Globus pallidus (tissue), 1 donor: ENCODE measurements around the gene BOD1L1.

Source experiments
- DNase-seq: peaks from one replicate; pipeline ENCODE4 v3.0.0-alpha.2; 2015; ENCODE audit warnings: low spot score

BOD1L1 gene

DNA sequence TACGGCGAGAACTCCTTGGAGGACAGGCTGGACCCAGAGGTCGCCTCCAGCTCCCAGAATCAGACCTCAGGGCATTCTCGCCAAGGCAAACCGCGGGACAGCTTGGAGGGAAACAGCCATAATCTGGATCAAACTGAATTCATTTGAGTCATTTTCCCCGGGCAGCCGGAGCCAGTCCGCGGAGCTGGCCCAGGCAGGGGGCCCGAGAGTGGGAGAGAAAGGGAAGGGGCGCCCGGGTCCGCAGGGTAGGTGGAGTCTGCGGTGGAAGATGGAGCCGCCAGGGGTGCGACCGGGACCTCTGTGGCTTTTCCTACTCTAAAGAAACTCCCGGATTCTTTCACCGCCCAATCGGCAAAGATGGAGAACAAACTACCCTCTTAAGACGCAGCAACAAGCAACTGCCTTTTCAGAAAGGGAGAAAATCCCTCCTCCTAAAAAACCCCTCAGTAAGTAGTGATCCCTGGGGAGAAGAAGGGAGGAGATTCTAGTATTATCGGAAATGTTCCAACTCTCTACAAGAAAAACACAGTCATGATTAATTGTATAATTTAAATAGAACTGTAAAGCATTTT, 88.4 kb downstream of the BOD1L1 start:
- no peak for DNase-seq

DNA sequence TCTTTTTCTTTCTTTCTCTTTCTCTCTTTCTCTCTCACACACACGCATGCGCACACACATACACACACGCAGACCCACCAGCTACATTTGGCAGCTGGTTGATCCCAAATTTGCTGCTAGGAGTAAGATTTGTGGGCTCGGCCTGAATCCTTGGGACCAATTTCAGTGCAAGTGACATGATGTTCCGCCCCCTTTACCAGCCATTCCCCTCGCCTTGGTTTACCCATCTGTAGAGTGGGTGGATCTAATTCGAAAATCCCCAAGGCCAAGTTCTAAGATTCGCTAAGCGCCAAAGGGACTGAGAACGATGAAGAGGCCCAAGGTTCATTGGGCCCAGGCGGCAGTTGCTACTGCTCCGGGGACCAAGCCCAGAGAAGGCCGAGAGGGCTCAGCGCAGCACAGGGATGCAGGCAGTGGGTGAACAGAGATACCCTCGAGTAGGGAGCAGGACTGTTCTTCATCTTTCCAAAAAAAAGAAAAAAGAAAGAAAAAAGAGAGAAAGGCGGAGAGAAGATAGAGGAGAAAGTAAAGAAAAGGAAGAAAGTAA, 89.0 kb downstream of the BOD1L1 start:
- no peak for DNase-seq

DNA sequence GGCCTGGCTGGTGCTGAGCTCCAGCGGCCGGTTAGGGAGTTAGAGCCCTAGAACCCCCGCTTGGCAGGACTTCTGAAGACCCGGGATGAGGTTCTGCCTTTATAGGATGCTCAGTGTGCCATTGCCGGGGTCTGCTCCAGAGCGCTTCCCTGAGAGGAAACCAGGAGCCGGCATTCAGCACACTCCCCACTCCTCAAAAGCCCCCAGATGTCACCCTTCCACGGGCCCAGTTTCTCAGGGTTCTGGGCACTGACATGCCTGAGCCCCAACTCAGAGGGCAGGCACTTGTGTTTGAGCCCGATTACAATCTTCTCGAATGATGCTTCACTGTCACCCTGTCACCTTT, 89.7 kb downstream of the BOD1L1 start:
- no peak for DNase-seq

DNA sequence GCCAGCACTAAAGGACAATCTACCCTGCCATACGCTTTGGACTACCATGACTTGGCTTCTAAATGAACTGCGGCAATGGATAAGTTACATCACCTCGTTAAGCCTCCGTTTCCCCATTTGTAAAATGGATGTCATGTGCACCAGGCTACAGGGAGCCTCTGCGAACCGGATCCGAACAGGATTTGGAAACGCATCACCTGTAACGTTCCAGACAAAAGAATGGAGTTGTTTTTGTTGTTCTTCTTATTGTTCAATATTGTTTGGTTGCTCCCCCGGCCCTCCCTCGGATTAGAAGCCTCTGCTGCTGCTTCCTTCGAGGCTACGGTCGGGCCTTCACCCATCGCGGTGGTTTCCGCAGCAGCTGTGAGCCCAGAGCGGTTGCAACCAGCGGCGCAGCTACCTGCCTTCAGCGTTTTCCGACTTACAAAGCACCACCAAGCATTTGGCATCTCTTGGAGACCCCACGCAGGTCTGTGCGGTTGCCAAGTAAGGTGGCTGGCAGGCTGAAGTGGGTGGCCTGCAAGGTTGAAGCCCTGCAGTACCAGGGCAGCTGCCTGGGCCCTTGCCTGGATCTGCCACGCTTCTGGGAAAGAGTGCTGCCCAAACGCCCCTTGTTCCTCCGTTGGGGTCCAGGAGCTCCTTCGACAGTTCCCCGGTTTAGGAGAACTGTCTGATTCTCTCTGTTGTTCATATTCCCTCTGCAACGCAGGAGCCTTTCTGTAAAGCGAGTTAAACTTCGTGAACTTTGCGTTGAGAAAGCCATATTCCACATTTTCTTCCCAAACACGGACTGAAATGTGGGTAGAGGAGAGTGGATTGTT, 90.3 kb downstream of the BOD1L1 start:
- no peak for DNase-seq

DNA sequence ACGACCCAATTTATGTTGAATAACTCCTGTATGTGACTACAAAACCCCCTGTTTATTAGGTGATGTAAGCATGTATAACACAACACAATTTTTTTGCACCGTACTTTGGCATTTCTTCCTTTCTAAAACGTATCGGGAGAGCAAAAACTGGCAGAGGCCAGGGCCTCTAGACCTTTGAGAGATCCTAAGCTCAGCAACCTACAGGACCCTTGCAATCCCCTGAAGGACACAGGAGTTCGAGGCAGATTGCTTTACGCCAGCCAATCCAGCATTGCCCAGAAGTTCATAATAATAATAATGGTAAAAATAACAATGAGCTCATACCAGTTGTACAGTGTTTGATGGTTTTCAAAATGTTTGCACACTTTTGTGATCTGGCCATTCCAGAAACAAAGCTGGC, 90.9 kb downstream of the BOD1L1 start:
- no peak for DNase-seq

DNA sequence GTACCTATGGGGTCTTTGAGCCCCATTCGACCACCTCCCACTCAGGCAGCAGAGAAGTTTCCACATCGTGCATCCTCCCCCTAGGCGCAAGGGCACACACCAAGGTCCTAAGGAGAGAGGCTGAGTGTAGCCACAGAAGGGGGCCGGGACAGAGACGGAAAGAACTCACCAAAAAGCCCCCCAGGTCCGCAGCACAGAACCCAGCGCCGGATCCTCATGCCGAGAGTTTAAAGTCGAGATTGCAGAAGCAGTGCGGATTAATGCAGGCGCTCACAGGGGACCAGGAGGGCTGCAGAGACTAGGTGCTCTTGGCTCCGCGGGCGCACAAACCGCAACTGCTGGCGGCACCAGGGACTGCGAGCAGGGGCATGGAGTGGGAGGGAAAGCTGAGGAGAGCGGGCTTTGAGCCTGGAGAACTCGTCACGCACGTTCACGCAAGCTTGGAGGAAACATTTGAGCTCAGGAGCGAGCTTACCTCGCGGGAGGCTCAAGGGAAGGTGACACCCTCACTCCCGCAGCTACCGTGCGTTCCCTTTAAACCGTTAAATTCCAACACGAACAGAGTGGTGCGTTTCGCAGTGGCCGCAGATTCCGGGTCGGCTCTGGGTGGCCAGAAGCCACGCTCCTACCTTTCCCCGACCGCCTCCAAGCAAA, 91.7 kb downstream of the BOD1L1 start:
- DNase-seq: no peak

DNA sequence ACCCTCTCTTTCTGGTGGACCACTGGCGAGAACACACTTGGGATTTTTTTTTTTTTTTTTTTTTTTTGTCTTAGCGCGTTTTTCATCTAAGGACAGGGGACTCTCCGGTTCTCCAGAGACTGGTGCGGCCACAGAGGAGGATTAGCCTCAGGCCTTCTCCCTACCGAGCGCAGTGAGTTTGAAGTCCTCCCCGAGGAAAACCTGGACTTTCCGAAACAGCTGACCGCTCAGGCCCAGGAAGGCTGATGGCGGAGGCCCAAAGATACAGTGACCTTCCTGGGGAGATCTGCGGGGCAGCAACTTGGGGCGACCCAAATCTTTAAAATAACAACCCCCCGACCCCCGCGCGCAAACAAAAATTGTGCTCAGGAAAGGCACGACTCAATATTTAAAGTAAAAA, 92.4 kb downstream of the BOD1L1 start:
- no peak for DNase-seq

DNA sequence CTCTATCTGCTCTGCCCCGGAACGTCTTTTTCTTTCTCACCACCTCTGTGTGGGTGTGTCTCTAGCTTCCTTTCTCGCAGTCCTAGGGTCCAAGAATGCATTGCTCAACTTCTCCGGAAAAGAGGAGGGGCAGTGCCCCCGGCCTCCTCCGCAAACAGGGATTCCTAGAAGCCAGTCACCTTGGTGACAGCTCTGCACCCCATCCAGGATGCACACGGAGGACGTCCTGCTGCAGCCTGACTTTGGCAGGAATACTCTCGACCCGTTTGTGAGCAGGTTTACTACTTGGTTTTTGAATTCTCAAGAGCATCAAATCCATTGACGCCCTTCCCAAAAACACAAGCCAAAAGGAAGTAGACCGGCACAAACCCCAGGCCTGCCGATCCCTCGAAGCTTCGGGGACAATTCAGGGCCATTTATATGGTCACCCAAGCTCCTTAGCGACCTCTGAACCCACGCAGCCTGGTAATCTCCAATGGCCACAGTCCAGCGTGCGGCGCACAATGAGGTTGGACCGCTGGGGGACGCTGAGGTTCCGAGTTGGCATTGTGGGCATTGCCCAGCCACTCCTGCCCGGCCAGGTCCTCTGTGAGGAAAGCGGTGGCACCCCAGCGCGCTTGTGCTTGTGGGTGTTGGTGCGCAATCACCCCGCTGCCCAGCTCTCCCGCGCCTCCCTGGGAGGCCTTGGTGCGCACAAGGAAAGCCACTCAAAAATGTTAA, 93.0 kb downstream of the BOD1L1 start:
- no peak for DNase-seq

DNA sequence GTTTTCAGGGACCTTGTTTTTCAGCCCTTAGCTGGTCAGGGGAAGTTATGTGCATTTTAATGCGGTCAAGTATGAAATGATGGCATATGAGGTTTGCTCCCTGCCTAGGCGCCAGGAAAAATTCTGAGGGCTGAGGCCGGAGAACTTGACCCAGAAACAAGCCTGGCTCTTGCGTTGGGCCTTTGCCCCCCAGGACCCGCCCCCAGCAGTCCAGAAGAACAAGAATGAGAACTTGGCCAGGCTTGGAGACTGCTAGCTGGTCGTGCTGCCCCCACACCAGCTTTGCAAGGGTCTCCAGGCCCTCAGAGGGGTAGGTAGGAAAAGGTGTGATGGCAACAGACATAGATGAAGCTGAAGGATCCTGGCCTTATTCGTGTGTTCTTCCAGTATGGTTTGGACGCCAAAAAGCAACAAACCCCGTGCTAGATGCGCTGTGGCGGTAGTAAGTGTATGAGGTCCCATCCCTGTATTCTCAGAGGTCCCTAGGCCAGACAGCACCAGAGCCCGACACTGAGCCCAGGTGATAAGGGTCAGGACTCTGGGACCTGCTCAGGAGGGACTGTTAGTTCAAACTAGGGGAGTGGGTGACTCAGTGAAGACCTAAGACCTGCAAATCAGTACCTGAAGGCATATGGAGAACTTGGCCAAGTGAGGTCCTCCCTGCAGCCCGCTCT, 93.7 kb downstream of the BOD1L1 start:
- DNase-seq: no peak

DNA sequence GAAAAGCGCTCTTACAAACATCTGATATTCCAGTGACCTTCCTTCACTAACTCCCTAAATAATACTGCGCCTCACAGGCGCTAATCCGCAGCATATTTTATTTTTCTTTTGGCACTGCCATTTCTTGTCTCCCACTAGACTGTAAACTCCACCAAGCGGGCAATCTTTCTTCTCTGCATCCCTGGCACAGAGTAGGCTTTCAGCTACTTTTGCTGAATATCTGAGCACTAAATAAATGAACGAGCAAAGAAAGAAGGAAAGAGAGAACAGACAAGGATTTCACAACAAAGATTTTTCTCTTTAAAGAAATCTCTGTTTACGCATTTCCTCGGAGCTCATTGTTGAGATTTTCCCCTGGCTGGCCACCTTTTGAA, 95.9 kb downstream of the BOD1L1 start:
- no peak for DNase-seq

DNA sequence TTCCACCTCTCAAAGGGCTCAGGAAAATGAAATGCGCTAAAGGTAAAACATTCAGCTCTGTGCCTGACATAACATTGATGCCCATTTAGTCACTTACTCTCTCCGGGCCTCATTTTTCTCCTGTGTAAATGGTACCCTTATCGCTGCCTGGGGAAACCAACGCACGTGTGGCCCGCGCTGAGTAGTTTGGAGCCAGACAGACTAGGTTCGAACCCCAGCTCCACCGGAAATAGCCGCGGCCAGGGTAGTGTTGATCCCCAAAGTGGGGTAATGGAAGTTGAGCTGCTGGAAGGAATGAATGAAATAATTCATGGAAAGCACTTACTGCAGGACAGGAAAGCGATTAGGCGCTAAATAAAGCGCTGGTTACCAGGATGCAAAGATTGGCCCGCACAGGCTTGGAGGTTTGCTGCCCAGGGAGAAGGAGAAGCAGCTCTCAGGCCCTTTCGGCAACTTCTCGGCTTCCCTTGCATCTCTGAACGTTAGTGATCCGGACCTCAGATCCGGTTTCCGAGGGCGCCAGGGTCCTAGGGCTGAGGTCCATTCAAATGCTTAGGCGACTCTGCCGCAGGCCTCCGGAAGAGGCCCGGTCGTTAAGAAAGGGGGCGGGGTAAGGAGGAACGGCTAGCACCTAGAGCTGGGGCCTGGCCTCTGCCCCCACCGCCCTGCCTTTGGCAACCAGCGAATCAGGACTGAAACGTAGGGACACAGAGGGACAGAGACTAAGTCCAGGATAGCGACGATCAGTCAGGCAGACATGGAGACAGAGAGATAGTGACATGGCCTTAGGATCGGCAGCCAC, 96.5 kb downstream of the BOD1L1 start:
- DNase-seq: no peak

DNA sequence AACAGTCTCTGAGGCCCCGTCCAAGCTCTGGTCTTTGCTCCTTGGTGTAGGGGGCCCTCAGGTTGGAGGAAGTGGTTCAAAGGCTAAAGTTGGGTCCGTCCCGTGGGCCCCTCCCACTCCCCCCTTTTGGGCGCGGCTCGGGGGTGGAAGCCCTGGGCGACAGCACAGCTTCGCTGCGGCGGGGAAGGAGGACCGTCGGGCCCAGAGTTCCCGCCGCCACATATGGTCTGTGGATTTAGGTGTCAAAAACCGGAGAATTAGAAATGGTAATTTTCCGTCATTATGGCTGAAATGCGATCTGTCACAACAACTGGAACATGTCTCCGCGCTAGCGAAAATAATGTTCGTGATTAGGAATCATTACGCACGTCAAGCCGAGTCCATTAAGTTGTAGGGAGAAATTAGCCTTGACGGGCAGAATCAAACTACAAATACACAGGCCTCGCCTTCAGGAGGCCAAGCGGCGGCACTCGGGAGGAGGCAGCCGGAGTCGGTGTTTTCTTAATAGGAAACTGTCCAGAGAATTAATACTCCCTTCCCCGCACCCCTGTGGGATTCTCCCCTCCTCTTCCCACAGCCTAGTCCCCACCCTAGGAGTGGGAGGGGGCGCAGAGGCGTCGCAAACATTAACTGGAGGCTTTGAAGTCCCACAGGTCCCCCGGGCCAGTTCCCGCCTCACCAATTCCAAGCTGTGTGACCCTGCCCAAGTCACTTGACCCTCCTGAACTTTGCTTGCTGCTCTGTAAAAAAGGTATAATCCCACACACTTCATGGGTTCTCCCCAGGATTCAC, 98.2 kb downstream of the BOD1L1 start:
- DNase-seq: no peak

DNA sequence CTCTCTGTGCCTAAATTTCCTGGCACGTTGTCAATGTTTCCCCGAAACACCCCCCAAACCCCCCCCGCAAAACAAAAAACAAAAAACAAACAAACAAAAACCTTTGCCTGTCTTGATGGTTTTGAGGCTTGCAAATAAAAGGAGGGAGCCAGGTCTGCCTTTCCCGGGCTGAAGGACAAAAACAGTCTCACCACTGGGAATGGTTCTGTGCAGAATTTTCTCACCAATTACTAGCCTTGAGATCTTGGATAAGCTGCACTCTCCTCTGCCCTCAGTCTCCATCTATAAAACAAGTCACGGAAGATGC, 98.8 kb downstream of the BOD1L1 start:
- no peak for DNase-seq

DNA sequence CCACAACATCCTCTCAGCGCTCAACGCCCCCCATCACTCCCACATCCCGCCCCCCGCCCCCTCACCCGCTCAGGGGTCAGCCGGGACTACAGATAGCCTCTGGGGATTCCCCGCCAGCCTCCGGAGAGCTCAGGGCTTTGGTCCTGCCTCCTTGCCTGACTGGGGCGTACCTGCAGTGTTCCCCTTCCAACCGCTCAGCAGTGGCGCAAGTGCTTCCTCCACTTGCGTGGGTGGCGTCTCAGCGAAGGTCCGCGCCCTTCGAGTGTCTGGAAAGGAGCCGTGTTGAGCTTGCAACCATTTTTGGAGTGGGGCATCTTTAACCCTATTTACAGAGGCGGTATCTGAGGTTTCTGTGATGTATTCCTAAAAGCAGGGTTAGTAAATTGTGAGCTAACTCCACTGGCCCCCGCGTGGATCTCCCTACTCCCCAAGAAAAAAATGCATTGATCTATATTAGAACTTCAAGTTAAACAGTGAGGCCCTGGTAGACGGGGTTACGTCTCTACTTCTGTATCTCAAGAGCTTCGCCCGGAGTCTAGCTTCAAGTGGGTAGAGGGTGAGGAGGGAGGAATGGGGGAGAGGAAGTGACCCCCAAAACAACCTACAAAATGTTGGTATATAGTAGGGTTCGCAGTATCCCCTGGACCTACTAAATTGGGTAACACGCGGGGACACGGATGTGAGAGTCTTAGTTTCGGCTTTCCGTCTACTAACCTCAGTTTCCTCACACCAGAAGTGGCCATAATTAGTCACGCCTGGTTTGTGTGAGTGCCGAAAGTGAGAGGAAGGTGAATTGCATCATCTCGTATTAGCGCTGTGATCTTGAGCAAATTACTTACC, 99.3 kb downstream of the BOD1L1 start:
- no peak for DNase-seq

DNA sequence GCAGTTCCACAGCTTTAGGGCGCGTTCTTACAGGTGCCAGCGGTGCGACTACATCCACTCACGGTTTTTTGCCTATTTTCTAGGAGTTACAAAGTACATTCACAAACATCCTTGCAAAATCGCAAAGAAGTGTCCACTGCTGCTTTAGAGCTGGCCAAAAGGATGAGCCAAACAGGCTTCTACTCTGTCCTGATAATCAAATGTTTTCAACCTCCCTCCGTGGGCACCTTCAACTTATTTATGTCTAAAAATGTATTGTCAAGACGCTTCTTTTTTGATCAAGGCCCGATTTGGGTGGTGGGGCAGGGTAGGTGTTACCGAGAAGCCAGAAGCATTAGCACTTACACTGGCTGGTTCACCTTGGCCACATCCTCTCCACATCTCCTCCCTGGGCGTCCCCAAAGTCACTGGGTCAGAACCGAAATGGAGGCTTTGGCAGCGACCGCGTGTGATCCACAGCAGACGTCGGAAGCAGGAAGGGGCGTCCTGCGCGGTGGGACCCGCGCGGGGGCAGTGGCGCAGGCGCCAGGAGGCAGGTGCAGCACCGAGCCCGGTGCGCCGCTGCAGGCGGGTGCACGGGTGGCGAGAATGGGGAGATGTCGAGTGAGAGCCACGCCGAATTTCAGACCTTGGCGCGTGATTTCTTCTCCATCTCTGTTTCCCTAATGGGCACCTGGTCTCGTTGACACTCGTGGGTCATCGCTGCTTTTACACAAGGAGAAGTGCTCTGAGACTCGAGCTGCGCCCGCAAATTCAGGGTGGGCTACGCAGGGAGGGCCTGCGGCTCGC, 100.1 kb downstream of the BOD1L1 start:
- DNase-seq: no peak

DNA sequence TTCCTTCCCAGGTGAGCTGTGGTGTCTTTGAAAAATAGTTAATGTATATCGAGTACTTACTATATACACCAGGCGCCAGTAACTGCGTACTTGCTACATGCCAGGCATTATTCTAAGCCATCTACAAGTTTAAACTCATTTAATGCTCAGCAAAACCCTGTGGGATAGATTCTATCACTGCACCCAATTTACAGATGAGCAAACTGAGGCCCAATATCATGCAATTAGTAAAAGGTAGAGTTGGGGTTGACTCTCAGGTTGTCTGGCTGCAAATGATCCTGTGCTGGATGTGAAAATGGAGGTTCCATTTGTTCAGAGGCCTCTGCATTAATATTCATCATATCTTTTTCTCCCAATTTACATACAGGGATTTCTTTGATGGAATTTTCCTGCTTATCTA, 100.9 kb downstream of the BOD1L1 start:
- no peak for DNase-seq

DNA sequence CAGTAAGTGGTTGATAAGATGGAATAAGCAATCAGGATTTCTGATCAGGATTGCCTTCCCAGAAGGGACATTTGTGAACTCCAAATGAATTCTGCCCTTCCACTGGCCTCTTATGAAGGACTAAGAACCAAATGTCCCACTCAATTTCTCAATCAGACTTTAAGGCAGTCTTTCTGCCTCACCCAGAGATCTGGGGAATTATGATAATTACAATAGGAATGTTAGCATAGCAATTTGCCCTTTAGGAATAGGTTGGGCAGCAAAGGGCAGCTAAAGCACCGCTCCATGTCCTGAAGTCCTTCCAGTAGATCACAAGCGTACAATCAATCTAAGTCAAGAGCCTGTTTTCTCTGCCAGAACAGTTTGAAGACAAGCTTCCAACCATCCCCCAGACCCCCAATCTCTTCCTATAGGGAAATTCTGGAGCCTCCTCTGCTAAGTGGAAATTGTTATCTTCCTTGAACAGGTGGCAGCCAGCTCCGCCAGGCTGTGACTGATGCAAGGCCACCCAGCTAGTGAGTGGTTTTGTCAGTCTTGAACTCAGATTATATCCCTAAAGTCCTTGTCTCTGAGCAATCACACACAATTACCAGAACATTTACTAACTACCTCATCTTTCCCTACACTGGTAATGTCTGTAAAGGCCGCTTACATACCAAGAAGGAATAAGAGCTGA, 101.8 kb downstream of the BOD1L1 start:
- DNase-seq: no peak
